HCT116 (cell line): ENCODE data around the gene CNPY3. TPM values are rescaled to one million over a fixed set of nuclear protein-coding genes. Genes with fewer than 3 reads are reported as not detected.

ENCODE experiments used
- ATAC-seq: fragments of 200-7000 bp; cut with Tn5 transposase; 2 replicates; pipeline ENCODE4 v1.9.1; 2020; ENCODE audit warnings: mild to moderate bottlenecking, moderate library complexity
- BruUV-seq: library from RNA; stranded (reverse); fragments of 400-500 nt; replicated peaks from 2 replicates; lab custom pipeline; 2021; lab: Mats Ljungman, UMichigan
- CTCF ChIA-PET: fragments of 300-600 bp; sonication (Branson Sonifier 250); formaldehyde crosslinking; loops from one replicate; lab custom pipeline; 2021; ENCODE audit warnings: antibody characterized with exemption; lab: Charles Lee
- POLR2A ChIA-PET: fragments of 300-600, 350-600 bp; sonication (Branson Sonifier 250); formaldehyde crosslinking; loops from one replicate; lab custom pipeline; 2021; ENCODE audit warnings: antibody characterized with exemption; lab: Charles Lee
- RAD21 ChIA-PET, 2 experiments: fragments of 300-600 bp; sonication (Branson Sonifier 250); formaldehyde crosslinking; loops; one replicate each; lab custom pipeline; 2023; ENCODE audit warnings: low total read pairs in 2 of 2; ENCODE audit not compliant: uncharacterized antibody in 2 of 2, unreplicated experiment in 2 of 2, low non-redundant PET in 1 of 2; lab: Charles Lee
- DNase-seq: peaks from one replicate; pipeline ENCODE4 v3.0.0-alpha.2; 2010; ENCODE audit warnings: low read depth, low spot score
- H2AFZ ChIP-seq: fragments of 200-600 bp; shearing (Covaris generic), sonication (generic); 2 replicates; pipeline ENCODE4 v1.6.1; 2017; ENCODE audit warnings: low read depth, mixed run types, mixed read lengths, antibody characterized with exemption, low read length; ENCODE audit not compliant: poor library complexity, severe bottlenecking
- H3K27ac ChIP-seq: 2 replicates; pipeline ENCODE4 v1.5.1; 2012; ENCODE audit warnings: low read depth, low read length
- H3K27me3 ChIP-seq: fragments of 200-600 bp; sonication (generic); 2 replicates; pipeline ENCODE4 v1.6.1; 2016; ENCODE audit warnings: mixed run types, low read length, mixed read lengths; ENCODE audit not compliant: insufficient read depth
- H3K36me3 ChIP-seq, 2 experiments: fragments of 200-500 bp in 1 of 2; fragments of 200-600 bp in 1 of 2; sonication (Bioruptor generic) in 1 of 2; sonication (generic) in 1 of 2; 2 replicates each; pipeline versions ENCODE4 v1.5.1 to v1.6.1; 2014 to 2016; ENCODE audit warnings: low read length in 2 of 2, inconsistent platforms in 1 of 2, mixed read lengths in 1 of 2, mixed run types in 1 of 2; ENCODE audit not compliant: insufficient read depth in 2 of 2, control insufficient read depth in 1 of 2
- H3K4me1 ChIP-seq, 2 experiments: fragments of 200-600 bp in 1 of 2; sonication (generic) in 1 of 2; 2 replicates each; pipeline versions ENCODE4 v1.5.1 to v1.6.1; 2012 to 2017; ENCODE audit warnings: low read length in 2 of 2, inconsistent platforms in 1 of 2, mild to moderate bottlenecking in 1 of 2, mixed read lengths in 1 of 2, mixed run types in 1 of 2, moderate library complexity in 1 of 2; ENCODE audit not compliant: insufficient read depth in 2 of 2, control insufficient read depth in 1 of 2
- H3K4me2 ChIP-seq: fragments of 200-600 bp; sonication (generic); 2 replicates; pipeline ENCODE4 v1.6.1; 2017; ENCODE audit warnings: mixed run types, low read length, mixed read lengths
- H3K4me3 ChIP-seq, 2 experiments: fragments of 200-600 bp in 1 of 2; sonication (generic) in 1 of 2; replicated peaks in 1 of 2; 2 replicates each; pipeline ENCODE4 v1.5.1; 2011 to 2016; ENCODE audit warnings: low read length in 2 of 2, control low read depth in 1 of 2, low read depth in 1 of 2, mild to moderate bottlenecking in 1 of 2, mixed read lengths in 1 of 2, mixed run types in 1 of 2
- H3K79me2 ChIP-seq: fragments of 200-600 bp; sonication (generic); 2 replicates; pipeline ENCODE4 v1.6.1; 2017; ENCODE audit warnings: mild to moderate bottlenecking, mixed run types, low read length, moderate library complexity, mixed read lengths; ENCODE audit not compliant: insufficient read depth
- H3K9ac ChIP-seq: fragments of 200-600 bp; sonication (generic); 2 replicates; pipeline ENCODE4 v1.6.1; 2016; ENCODE audit warnings: low read length, mixed read lengths
- H3K9me2 ChIP-seq: fragments of 200-600 bp; sonication (generic), shearing (Covaris generic); 2 replicates; pipeline ENCODE4 v1.6.1; 2017; ENCODE audit warnings: mixed run types, mild to moderate bottlenecking, moderate library complexity; ENCODE audit not compliant: insufficient read depth
- H3K9me3 ChIP-seq, 2 experiments: fragments of 200-500 bp in 1 of 2; fragments of 200-600 bp in 1 of 2; sonication (Bioruptor generic) in 1 of 2; sonication (generic) in 1 of 2; 2 replicates each; pipeline ENCODE4 v1.6.1; 2014 to 2017; ENCODE audit warnings: low read length in 2 of 2, mixed read lengths in 2 of 2, inconsistent platforms in 1 of 2, low read depth in 1 of 2, mild to moderate bottlenecking in 1 of 2, mixed run types in 1 of 2, moderate library complexity in 1 of 2; ENCODE audit not compliant: control insufficient read depth in 1 of 2, insufficient read depth in 1 of 2
- H4K20me1 ChIP-seq: fragments of 200-600 bp; sonication (generic), shearing (Covaris generic); 2 replicates; pipeline ENCODE4 v1.6.1; 2017; ENCODE audit warnings: mixed run types, mild to moderate bottlenecking, moderate library complexity; ENCODE audit not compliant: insufficient read depth
- ATF3 ChIP-seq: IDR thresholded peaks from 2 replicates; pipeline ENCODE4 v1.6.1; 2012
- CBX3 ChIP-seq: IDR thresholded peaks from 2 replicates; pipeline ENCODE4 v1.6.1; 2012; ENCODE audit warnings: low read depth
- CTCF ChIP-seq, 3 experiments: fragments of 200-600 bp in 1 of 3; sonication (generic) in 1 of 3; IDR thresholded peaks in 2 of 3; conservative IDR thresholded peaks in 1 of 3; 2 replicates each; pipeline ENCODE4 v1.5.1; 2012 to 2017; ENCODE audit warnings: low read depth in 2 of 3, low read length in 2 of 3, antibody characterized with exemption in 1 of 3, borderline replicate concordance in 1 of 3, control low read depth in 1 of 3, mild to moderate bottlenecking in 1 of 3, mixed read lengths in 1 of 3, mixed run types in 1 of 3, moderate library complexity in 1 of 3; ENCODE audit not compliant: insufficient read depth in 1 of 3
- ELF1 ChIP-seq: IDR thresholded peaks from 2 replicates; pipeline ENCODE4 v1.6.1; 2012; ENCODE audit warnings: low read depth, borderline replicate concordance
- EZH2phosphoT487 ChIP-seq: fragments of 200-600 bp; IDR thresholded peaks from 2 replicates; pipeline ENCODE4 v1.6.1; 2018; ENCODE audit warnings: antibody characterized with exemption, borderline replicate concordance
- FOSL1 ChIP-seq: IDR thresholded peaks from 2 replicates; pipeline ENCODE4 v1.6.1; 2012; ENCODE audit warnings: low read depth
- MAX ChIP-seq: IDR thresholded peaks from 2 replicates; pipeline ENCODE4 v1.6.1; 2012
- POLR2A ChIP-seq: IDR thresholded peaks from 2 replicates; pipeline ENCODE4 v1.7.0; 2011; ENCODE audit warnings: borderline replicate concordance; ENCODE audit not compliant: insufficient read depth, insufficient read length; ENCODE audit errors: extremely low read depth
- POLR2AphosphoS5 ChIP-seq: IDR thresholded peaks from 2 replicates; pipeline ENCODE4 v1.6.1; 2011; ENCODE audit warnings: mild to moderate bottlenecking, low read depth, low read length, moderate library complexity
- RAD21 ChIP-seq: IDR thresholded peaks from 2 replicates; pipeline ENCODE4 v1.6.1; 2012; ENCODE audit warnings: low read depth, mild to moderate bottlenecking
- SIN3A ChIP-seq: IDR thresholded peaks from 2 replicates; pipeline ENCODE4 v1.6.1; 2012; ENCODE audit warnings: low read depth
- SP1 ChIP-seq: IDR thresholded peaks from 2 replicates; pipeline ENCODE4 v1.6.1; 2012; ENCODE audit warnings: low read depth
- TCF7L2 ChIP-seq: IDR thresholded peaks from 2 replicates; pipeline ENCODE4 v1.7.0; 2011; ENCODE audit warnings: borderline replicate concordance, inconsistent platforms; ENCODE audit not compliant: insufficient read depth, insufficient read length; ENCODE audit errors: extremely low read depth
- YY1 ChIP-seq: IDR thresholded peaks from 2 replicates; pipeline ENCODE4 v1.6.1; 2011; ENCODE audit warnings: low read length, low read depth, moderate library complexity, mild to moderate bottlenecking; ENCODE audit not compliant: insufficient replicate concordance; ENCODE audit errors: extremely low read depth
- ZBTB33 ChIP-seq: IDR thresholded peaks from 2 replicates; pipeline ENCODE4 v1.6.1; 2011; ENCODE audit warnings: mild to moderate bottlenecking, low read length, moderate library complexity; ENCODE audit not compliant: insufficient replicate concordance; ENCODE audit errors: extremely low read depth
- ZFX ChIP-seq: fragments of 450-650 bp; IDR thresholded peaks from 2 replicates; pipeline ENCODE4 v1.6.1; 2017
- ZNF274 ChIP-seq: fragments of 200-500 bp; sonication (Bioruptor generic); IDR thresholded peaks from 2 replicates; pipeline ENCODE4 v1.6.1; 2014; ENCODE audit warnings: mild to moderate bottlenecking, low read depth, low read length, inconsistent platforms
- intact Hi-C: fragments of 100-400 bp; cut with micrococcal nuclease; formaldehyde crosslinking; loops from 2 replicates; pipeline ENCODE4 v1.10.0; 2022
- total RNA-seq: library from RNA; stranded (reverse); gene quantifications from one replicate; pipeline ENCODE4 v1.2.1, GENCODE V29; 2021; ENCODE audit not compliant: unreplicated experiment

The CNPY3 gene
- total RNA-seq, 1 experiment from 2014 or later: 49.1 TPM

- H3K9me2 ChIP-seq: no peaks in the 10 kb centered on the region
- ChIA-PET RAD21 (interaction anchor here in 1 of 2 experiments (0.7 kb wide), 1 partner anchor 12 kb away, joined by 3 read pairs; no protein-coding TSS in a partner anchor), POLR2A (no interaction called here), CTCF (no interaction called here)
- no peak overlapping the region for H3K27ac ChIP-seq
- no peaks in the 10 kb centered on the region for H3K27me3 ChIP-seq
- H2AFZ ChIP-seq: no peak overlapping the region
- no peak overlapping the region for H3K9ac ChIP-seq
- H3K4me1 ChIP-seq: peaks cover 10 to 17% of the 10 kb centered on the region in 2 experiments
- DNase-seq (no peak), ATAC-seq (no peak)
- no peak overlapping the region for H3K4me2 ChIP-seq
- H3K9me3 ChIP-seq: no peaks in the 10 kb centered on the region
- no peaks in the 10 kb centered on the region for H4K20me1 ChIP-seq
- no peaks in the 10 kb centered on the region for H3K79me2 ChIP-seq
- intact Hi-C loops: loop anchor here (5.0 kb wide), 1 partner anchor 180 kb away; no protein-coding TSS in a partner anchor
- no peak for TF ChIP-seq ZNF274
- TF ChIP-seq ZBTB33: no peak
- TF ChIP-seq ELF1: no peak
- no peak for TF ChIP-seq POLR2AphosphoS5
- TF ChIP-seq TCF7L2: no peak
- no peak for TF ChIP-seq SP1
- no peak for TF ChIP-seq EZH2phosphoT487
- no peak for TF ChIP-seq MAX
- no peak for TF ChIP-seq SIN3A
- no peak for TF ChIP-seq ATF3
- TF ChIP-seq CBX3: no peak
- TF ChIP-seq RAD21: no peak
- no peak for TF ChIP-seq YY1
- TF ChIP-seq POLR2A: no peak
- TF ChIP-seq FOSL1: no peak
- no peak for TF ChIP-seq ZFX
- no peak for TF ChIP-seq CTCF (IDR thresholded peaks at IDR 0.05 in 2 of 3, conservative IDR thresholded peaks at IDR 0.05 in 1 of 3; ENCODE audit: borderline replicate concordance in 1 of 3, insufficient read depth in 1 of 3, low read depth in 2 of 3, low read length in 2 of 3)
- no peaks in the 10 kb centered on the region; a peak in 1 of 4 replicates for H3K36me3 ChIP-seq
- BruUV-seq: no TSS peak
- no peak overlapping the region for H3K4me3 ChIP-seq
Measured at GRCh38 chr6:42962096-42962495, 32.8 kb downstream of the CNPY3 start.
